ENCODE data around the gene SRGAP1. TPM values are rescaled to one million over a fixed set of nuclear protein-coding genes. Genes with fewer than 3 reads are reported as not detected.

The SRGAP1 gene
- total RNA-seq, 2 experiments from 2014 or later = not detected

DNA sequence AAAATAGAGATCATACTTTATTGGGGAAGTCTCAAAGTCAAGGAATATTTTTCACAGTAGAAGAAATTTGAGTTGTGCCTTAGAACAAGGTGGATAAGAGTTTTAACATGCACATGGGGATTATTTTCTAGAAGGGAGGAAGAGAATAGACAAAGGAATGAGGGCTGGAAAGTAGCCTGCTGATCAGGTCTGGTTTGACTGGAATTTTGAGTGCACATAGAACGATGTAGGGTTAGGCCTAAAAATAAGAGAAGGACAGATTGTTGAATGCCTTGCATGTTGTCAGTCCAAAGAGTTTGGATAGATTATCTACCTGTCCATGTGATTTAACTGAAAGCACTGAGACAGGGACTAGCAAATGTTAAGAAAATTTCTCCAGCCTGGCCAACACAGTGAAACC is 87.2 kb downstream of the SRGAP1 start:
- ATAC-seq (no peak), DNase-seq (no peak)
- Mint-ChIP-seq H3K4me3 (no peak overlapping the region), H3K27me3 (ENCODE audit: low read depth) (peaks cover 4% of the 10 kb centered on the region), H3K27ac (no peak overlapping the region), H3K9me3 (ENCODE audit: insufficient read depth) (no peaks in the 10 kb centered on the region), H3K36me3 (ENCODE audit: low read depth) (no peaks in the 10 kb centered on the region), H3K4me1 (ENCODE audit: low read depth) (no peaks in the 10 kb centered on the region)
- ChIA-PET CTCF (no interaction called here), POLR2A (no interaction called here)

DNA sequence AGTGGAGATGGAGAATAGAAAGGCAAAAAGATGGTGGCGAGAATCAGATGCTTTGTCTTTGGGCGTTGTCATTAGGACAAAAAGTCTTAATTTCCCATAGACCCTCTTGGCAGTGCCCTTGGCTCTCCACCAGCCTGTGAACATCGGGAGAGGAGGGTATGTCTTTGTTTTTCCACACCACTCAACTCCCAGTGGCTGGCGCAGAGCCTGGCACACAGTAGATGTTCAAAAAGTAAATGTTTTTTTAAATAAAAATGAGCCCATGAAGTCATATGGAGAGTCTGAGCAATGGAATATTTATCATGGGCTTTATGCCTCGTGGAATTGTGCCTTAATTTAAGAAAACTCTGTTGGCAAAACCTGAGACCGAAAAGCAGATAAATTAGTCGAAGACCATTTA is 90.4 kb downstream of the SRGAP1 start:
- ChIA-PET POLR2A (no interaction called here), CTCF (no interaction called here)
- H3K27me3 Mint-ChIP-seq (ENCODE audit: low read depth) = peaks cover 4% of the 10 kb centered on the region
- DNase-seq (no peak), ATAC-seq (no peak)
- no peaks in the 10 kb centered on the region for H3K36me3 Mint-ChIP-seq (ENCODE audit: low read depth)
- no peaks in the 10 kb centered on the region for H3K4me1 Mint-ChIP-seq (ENCODE audit: low read depth)
- H3K9me3 Mint-ChIP-seq (ENCODE audit: insufficient read depth) = no peaks in the 10 kb centered on the region
- no peak overlapping the region for H3K4me3 Mint-ChIP-seq
- H3K27ac Mint-ChIP-seq = no peak overlapping the region

DNA sequence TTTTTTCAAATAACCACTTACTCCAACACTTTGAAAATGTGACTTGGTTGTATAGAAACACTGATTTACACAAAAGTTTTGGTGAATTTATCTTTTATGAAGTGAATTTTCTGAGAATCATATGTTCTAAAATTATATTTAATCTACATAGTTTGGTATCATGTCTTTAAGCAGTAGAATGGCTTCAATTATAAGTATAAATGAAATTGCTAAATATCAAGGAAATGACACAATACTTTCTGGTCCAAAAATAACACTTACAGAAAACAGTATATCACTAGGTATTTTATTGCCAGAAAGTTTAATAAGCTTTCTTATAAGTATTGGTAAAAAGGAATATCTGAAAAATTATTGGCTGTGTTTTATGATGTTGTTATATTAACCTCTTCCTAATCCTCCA is 90.9 kb downstream of the SRGAP1 start:
- no peaks in the 10 kb centered on the region for H3K4me1 Mint-ChIP-seq (ENCODE audit: low read depth)
- H3K36me3 Mint-ChIP-seq (ENCODE audit: low read depth) = no peaks in the 10 kb centered on the region
- POLR2A ChIA-PET = no interaction called here
- H3K9me3 Mint-ChIP-seq (ENCODE audit: insufficient read depth) = no peaks in the 10 kb centered on the region
- H3K27me3 Mint-ChIP-seq (ENCODE audit: low read depth) = peaks cover 4% of the 10 kb centered on the region
- no peak overlapping the region for H3K27ac Mint-ChIP-seq
- H3K4me3 Mint-ChIP-seq = no peak overlapping the region
- DNase-seq = no peak
- CTCF ChIA-PET = no interaction called here
- ATAC-seq = no peak

DNA sequence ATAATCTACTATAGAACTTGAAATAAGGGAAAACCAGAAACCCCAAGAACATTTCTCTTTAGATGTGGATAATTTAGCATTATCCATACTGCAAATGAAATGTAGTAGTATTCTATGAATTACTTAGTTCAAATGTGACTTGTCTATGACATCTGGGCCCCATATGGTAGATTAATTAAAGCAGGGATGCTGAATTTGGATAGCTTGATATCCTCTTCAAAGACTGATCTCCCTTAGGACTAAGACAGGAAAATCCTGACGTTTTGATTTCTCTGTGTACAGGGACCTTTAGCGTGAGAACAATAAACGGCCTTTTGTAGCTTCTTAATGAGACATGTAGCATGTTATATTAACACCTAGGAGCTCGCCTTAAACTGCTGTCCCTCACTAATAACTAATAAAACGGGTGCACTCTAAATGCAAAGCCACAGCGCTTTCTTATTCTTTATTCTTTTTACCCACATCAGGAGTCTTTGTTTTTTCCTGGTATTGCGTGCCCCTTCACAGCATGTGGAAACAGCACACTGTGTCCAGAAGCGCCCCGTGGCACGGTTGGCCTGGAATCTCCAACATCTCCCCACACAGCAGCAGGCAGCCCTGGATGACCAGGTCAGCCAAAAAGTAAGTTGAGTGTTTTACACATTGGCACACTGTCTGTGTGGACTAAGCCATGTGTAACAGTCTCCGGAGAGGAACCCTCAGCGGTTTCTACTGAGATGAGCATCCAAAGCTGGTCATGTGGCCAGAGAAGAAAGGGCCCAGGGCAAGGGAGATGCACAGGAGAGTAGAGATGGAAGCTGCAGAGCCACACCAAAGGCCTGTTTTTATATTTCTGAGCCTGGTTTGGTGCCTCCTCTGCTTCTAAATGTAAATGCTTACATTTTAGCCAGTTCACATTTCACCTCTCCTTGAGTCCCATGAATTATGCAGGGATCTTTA is 93.1 kb downstream of the SRGAP1 start:
- Mint-ChIP-seq H3K4me1 (ENCODE audit: low read depth) (no peaks in the 10 kb centered on the region), H3K27me3 (ENCODE audit: low read depth) (peaks cover 4% of the 10 kb centered on the region), H3K27ac (no peak overlapping the region), H3K9me3 (ENCODE audit: insufficient read depth) (no peaks in the 10 kb centered on the region), H3K36me3 (ENCODE audit: low read depth) (no peaks in the 10 kb centered on the region), H3K4me3 (no peak overlapping the region)
- POLR2A ChIA-PET = no interaction called here
- no peak for ATAC-seq
- CTCF ChIA-PET = no interaction called here
- DNase-seq = no peak

DNA sequence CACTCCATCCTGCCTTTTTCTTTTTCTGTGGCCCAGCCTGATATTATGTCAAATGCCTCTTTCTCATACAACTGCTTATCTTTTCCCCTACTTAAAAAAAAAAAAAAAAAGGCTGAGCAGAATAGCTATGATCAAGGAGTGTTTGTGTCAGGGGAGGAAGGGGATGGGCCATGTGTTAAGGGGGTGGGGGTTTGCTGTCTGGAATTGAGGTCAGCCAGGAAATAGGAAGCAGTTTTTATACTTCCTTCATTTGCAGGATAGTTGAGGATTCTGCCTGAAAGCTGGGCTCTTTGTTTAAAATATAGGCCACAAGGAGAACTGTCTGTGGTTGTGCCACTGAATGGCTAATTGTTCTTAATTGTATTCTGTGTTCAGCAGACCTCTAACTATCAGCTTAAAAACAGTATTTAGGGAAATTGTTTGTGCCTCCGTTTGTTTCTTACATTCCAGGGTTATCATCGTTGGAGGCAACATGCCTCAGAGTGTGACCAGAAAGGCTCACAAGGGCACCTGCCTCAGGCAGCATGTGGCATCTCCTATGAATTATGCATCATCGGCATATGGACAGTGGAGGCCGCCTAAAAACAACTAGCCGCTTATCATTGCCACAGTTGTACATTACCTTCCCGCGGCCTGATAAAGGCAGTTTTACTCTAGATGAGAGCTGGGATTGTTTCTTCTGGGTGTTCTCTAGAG is 96.0 kb downstream of the SRGAP1 start:
- POLR2A ChIA-PET = no interaction called here
- H3K36me3 Mint-ChIP-seq (ENCODE audit: low read depth) = no peaks in the 10 kb centered on the region
- ATAC-seq = no peak

DNA sequence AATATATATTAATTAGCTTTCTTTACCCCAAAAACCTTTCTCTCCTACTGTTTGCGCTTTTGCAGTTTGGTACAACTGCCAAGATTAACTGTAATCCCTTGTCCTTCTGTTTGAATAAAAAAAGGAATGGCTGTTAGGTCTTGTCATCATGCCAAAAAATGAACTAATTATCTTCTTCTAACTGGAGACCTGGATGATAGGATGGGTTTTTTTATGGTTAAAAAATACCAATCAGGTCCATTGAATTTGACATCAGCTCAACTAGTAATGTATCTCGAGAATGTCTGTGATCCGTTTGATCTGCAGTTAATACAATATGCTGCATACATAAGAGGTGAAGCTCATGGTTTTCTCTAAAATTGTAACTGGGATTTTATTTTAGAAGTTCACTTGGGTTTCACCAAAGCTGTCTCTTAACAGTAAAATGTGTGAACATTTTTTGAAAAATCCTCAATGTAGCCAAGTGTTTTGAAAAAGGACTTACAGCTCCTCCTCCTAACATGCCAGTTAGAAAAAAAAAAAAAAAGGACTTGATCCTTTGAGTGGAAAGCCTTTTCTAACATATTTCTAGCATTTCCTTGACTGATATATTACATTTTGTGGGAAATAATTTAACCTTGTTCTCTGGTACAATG is 96.8 kb downstream of the SRGAP1 start:
- H3K36me3 Mint-ChIP-seq (ENCODE audit: low read depth) = no peaks in the 10 kb centered on the region

More for the DNA sequence above, 96.0 kb downstream of the SRGAP1 start:
- no peaks in the 10 kb centered on the region for H3K9me3 Mint-ChIP-seq (ENCODE audit: insufficient read depth)
- CTCF ChIA-PET = interaction anchor here (1.4 kb wide), 1 partner anchor 96 kb away, joined by 3 read pairs; the partner anchor contains the start of gene SRGAP1
- peaks cover 3% of the 10 kb centered on the region for H3K27me3 Mint-ChIP-seq (ENCODE audit: low read depth)
- H3K4me1 Mint-ChIP-seq (ENCODE audit: low read depth) = no peaks in the 10 kb centered on the region
- H3K27ac Mint-ChIP-seq = no peak overlapping the region
- no peak overlapping the region for H3K4me3 Mint-ChIP-seq
- DNase-seq = no peak

DNA sequence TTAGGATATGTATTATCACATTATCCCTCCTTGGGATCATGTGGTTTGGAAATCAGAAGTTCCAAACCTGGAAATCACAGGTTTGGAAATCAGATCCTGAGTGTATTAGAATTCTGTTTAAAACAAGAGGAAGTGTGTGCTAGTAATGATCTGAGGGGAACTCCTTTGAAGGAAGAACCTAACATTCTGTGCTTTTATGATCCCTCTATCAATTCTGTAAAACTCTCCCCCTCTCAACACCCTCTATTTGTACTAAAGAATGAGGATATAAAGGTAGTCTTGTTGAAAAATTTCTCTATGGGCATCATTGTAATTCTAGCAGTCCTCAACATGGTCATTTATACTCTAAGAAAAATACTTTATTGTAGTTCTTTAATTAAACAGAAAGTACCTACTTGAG is 97.4 kb downstream of the SRGAP1 start:
- ChIA-PET POLR2A (no interaction called here), CTCF (interaction anchor here (1.4 kb wide), 1 partner anchor 98 kb away, joined by 3 read pairs; the partner anchor contains the start of gene SRGAP1)
- DNase-seq (no peak), ATAC-seq (no peak)
- Mint-ChIP-seq H3K36me3 (ENCODE audit: low read depth) (no peaks in the 10 kb centered on the region), H3K4me1 (ENCODE audit: low read depth) (no peaks in the 10 kb centered on the region), H3K27me3 (ENCODE audit: low read depth) (peaks cover 3% of the 10 kb centered on the region), H3K27ac (no peak overlapping the region), H3K4me3 (no peak overlapping the region), H3K9me3 (ENCODE audit: insufficient read depth) (no peaks in the 10 kb centered on the region)

More for the DNA sequence above, 96.8 kb downstream of the SRGAP1 start:
- Mint-ChIP-seq H3K4me3 (no peak overlapping the region), H3K27me3 (ENCODE audit: low read depth) (peaks cover 3% of the 10 kb centered on the region), H3K4me1 (ENCODE audit: low read depth) (no peaks in the 10 kb centered on the region), H3K9me3 (ENCODE audit: insufficient read depth) (no peaks in the 10 kb centered on the region), H3K27ac (no peak overlapping the region)
- ChIA-PET POLR2A (no interaction called here), CTCF (interaction anchor here (1.4 kb wide), 1 partner anchor 97 kb away, joined by 3 read pairs; the partner anchor contains the start of gene SRGAP1)
- DNase-seq (no peak), ATAC-seq (no peak)

DNA sequence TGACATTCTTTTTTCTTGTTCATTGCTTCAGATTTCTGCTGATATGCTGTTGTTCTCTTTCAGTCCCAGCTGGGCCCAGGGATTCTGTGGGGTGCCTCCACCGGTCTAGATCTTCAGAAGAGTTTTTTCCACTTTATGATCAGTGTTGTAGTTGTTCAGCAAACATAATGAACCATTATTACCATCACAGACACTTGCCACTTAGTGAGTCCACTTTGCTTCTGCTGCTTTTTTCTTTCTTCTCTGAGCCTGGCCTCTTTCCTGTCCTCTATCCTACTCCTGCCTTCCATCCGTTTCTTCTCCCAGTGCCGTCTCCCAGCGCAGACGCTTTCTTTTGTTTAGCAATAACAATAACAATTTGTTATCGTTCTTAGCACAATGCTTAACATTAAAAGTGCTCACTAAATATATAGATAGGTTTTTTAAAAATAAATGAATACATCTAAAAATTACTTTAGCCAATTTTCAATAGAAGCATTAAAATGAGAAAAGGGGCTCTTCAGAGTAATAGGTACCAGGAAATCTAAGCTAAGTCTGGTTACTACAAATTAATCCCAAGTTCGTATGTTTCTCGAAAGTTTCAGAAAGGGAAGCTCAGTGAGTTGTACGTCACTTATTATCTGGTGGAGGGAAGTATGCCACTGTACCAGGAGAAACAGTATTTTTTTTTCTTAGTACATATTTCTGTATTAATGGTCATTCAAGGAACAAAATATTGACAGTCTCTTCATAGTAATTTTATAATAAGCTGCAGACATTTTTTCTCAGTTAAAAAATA is 98.2 kb downstream of the SRGAP1 start:
- Mint-ChIP-seq H3K4me1 (ENCODE audit: low read depth) (no peaks in the 10 kb centered on the region), H3K27me3 (ENCODE audit: low read depth) (peaks cover 3% of the 10 kb centered on the region), H3K27ac (no peak overlapping the region), H3K4me3 (no peak overlapping the region), H3K36me3 (ENCODE audit: low read depth) (no peaks in the 10 kb centered on the region), H3K9me3 (ENCODE audit: insufficient read depth) (no peaks in the 10 kb centered on the region)
- ChIA-PET POLR2A (no interaction called here), CTCF (no interaction called here)
- ATAC-seq = no peak
- DNase-seq = no peak

DNA sequence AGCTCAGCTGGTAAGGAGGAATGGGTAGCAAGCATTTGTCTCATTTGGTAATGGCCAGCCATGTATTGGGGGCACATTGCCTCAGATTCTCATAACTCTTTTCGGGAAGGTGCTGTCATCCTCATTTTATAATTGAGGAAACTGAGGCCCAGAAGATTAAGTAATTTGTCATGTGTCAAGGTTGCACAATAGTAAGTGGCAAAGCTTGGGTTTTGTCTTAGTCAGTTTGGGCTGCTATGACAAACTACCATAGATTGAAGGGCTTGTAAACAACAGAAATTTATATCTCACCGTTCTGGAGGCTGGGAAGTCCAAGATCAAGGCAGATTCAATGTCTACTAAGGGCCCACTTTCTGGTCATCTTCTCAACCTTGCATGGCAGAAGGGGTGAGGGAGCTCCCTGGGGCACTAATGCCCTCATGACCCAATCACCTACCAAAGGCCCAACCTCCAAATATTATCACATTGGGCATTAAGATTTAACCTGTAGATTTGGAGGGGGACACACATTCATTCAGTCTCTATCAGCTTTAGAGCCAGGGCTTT is 99.6 kb downstream of the SRGAP1 start:
- H3K4me1 Mint-ChIP-seq (ENCODE audit: low read depth) = no peaks in the 10 kb centered on the region
- no peak overlapping the region for H3K27ac Mint-ChIP-seq
- ATAC-seq = no peak
- no peak overlapping the region for H3K4me3 Mint-ChIP-seq
- no peaks in the 10 kb centered on the region for H3K36me3 Mint-ChIP-seq (ENCODE audit: low read depth)
- no peaks in the 10 kb centered on the region for H3K9me3 Mint-ChIP-seq (ENCODE audit: insufficient read depth)
- POLR2A ChIA-PET = interaction anchor here (0.7 kb wide), 1 partner anchor 281 kb away, joined by 3 read pairs; no protein-coding TSS in a partner anchor
- no peak for DNase-seq
- CTCF ChIA-PET = no interaction called here
- peaks cover 3% of the 10 kb centered on the region for H3K27me3 Mint-ChIP-seq (ENCODE audit: low read depth)

DNA sequence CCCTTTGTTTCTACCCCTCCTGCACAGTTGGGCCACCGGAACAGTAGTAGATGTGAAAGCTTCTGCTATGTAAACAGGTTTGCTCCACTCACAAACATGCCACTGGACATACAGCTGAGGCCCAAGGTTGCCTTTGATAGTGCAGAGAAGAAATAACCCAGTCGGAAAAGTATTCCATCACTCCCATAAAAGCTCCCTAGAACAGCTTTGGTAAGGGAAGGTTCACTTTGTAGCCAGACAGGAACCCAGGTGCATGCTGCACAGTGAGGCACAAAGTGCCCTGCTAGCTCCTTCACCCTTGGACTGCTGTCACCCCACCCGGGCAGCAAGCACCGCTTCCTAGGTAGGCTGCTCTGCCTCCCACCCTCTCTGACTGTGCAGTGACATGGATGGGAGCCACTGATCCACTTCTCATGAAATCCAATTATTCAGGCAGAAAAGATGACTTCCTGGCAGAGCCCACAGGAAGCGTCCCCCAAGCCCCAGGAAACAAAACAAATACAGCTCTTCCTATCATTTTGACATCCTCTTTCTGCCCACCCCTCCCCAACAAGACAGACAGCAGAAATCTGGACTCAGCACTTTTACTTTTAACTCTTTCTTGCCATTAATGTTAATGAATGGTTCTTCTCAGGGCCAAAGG is 100.2 kb downstream of the SRGAP1 start:
- ChIA-PET CTCF (no interaction called here), POLR2A (no interaction called here)
- Mint-ChIP-seq H3K4me3 (no peak overlapping the region), H3K4me1 (ENCODE audit: low read depth) (no peaks in the 10 kb centered on the region), H3K27ac (no peak overlapping the region), H3K27me3 (ENCODE audit: low read depth) (peaks cover 3% of the 10 kb centered on the region), H3K9me3 (ENCODE audit: insufficient read depth) (no peaks in the 10 kb centered on the region), H3K36me3 (ENCODE audit: low read depth) (no peaks in the 10 kb centered on the region)
- ATAC-seq (no peak), DNase-seq (no peak)

DNA sequence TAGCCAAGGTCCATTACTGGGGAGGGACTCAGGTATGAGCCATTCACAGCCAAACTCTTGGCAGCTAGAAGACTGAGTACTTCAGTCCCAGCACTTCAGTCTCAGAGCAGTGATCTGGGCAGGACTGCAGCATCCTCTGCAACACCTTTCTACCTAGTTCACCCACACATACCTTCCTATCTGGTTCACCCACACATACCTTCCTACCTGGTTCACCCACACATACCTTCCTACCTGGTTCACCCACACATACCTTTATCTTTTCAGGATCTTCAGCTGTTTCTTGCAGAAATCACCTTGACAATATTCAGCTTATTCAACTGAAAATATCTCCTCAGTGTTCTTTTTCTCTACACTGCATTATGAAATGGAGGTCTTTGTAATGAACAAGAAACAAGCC is 101.3 kb downstream of the SRGAP1 start:
- H3K4me1 Mint-ChIP-seq (ENCODE audit: low read depth) = no peaks in the 10 kb centered on the region
- ChIA-PET POLR2A (no interaction called here), CTCF (no interaction called here)
- H3K27me3 Mint-ChIP-seq (ENCODE audit: low read depth) = peaks cover 3% of the 10 kb centered on the region
- no peak overlapping the region for H3K27ac Mint-ChIP-seq
- H3K9me3 Mint-ChIP-seq (ENCODE audit: insufficient read depth) = no peaks in the 10 kb centered on the region
- ATAC-seq (no peak), DNase-seq (no peak)
- no peak overlapping the region for H3K4me3 Mint-ChIP-seq
- no peaks in the 10 kb centered on the region for H3K36me3 Mint-ChIP-seq (ENCODE audit: low read depth)
